T-helper 1 cell treated with Interleukin-12 subunit alpha and Interleukin-12 subunit beta and Interleukin-4 antibody, amounts not matched to agents 30 μg/mL and 1 μg/mL, for 36 hours (primary cell): Measurements from ENCODE around the gene ZNF83.
"Not testable (repeated sequence)": the region's sequence is repeated elsewhere in the genome, so short reads cannot be mapped to it uniquely, and the experiment has no call there.

Source experiments
- H3K27ac Mint-ChIP-seq: one replicate; pipeline ENCODE4 v1.8.0; 2021; ENCODE audit warnings: mild to moderate bottlenecking, mixed read lengths
- H3K27me3 Mint-ChIP-seq: one replicate; pipeline ENCODE4 v1.8.0; 2021; ENCODE audit warnings: low read depth, mixed read lengths
- H3K36me3 Mint-ChIP-seq: one replicate; pipeline ENCODE4 v1.8.0; 2021; ENCODE audit warnings: low read depth, mixed read lengths
- H3K4me1 Mint-ChIP-seq: one replicate; pipeline ENCODE4 v1.8.0; 2021; ENCODE audit warnings: low read depth, mixed read lengths
- H3K4me3 Mint-ChIP-seq: one replicate; pipeline ENCODE4 v1.8.0; 2021; ENCODE audit warnings: mild to moderate bottlenecking, moderate library complexity, mixed read lengths
- H3K9me3 Mint-ChIP-seq: one replicate; pipeline ENCODE4 v1.8.0; 2021; ENCODE audit warnings: mixed read lengths

The ZNF83 gene

DNA sequence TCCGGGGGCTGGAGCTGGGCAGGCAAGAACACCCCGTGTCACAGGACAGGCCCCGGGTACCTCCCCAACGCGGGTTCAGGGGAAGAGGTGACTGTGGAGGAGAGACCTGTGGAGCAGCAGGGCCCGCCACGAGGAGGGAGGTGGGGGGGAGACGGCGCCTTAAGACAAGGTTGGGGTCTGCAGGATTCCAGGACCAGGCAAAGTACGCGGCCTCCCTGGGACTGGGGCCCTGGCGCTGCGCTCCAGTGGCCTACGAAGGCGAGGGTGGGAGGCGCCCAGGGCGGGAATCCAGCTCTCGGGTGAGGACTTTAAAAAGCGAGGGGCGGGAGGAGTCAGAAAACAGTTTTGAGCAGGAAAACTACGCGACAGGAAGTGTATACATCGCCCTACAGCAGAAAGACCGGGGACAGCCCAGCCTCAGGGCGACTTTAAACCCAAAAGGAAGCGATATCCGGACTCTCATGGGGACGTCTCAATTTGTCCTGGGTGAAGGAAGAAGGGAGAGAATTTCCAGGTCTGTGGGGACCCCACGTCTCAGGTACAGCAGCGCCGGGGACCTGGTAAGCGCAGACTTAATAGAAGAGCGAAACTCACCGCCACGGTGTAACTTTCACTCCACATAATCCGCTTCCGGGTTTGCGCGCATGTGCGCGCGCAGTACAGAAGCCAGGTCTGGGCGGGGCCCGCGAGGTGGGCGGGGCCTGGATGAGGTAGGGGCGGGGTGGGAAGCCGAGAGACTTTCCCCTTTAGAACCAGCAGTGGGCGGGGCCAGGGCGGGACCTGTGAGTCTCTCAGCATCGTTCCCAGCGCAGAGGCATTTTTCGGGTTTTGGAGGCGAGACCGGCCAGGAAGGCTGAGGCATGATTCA, at the start of gene ZNF83:
TSS of gene ZNF83 (minus strand) at position 638 of the 868 bp plus-strand sequence.
- Mint-ChIP-seq H3K36me3 (peaks cover 38% of the 10 kb centered on the region), H3K4me1 (peaks cover 7% of the 10 kb centered on the region), H3K27ac (peak within 1 kb of the TSS; percentile 96), H3K9me3 (peaks cover 29% of the 10 kb centered on the region), H3K27me3 (no peaks in the 10 kb centered on the region), H3K4me3 (peak within 1 kb of the TSS; percentile 92)

DNA sequence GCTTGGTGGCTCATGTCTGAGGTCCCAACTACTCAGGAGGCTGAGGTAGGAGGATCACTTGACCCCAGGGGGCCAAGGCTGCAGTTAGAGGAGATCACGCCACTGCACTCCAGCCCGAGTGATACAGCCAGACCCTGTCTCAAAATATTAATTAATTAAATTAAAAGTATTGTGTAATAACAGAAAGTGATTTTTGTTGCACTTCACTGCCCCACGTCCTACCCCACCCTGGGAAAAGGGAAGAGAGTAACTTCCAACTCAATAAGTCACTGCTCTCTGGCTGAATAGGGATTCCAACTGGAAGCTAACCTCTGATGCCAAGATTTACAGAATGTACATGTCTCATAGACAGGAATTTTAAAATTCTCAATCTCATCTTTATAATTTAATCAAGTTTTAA, 49.5 kb upstream of the ZNF83 start:
- Mint-ChIP-seq H3K27ac (no peak overlapping the region), H3K4me1 (peaks cover 23% of the 10 kb centered on the region), H3K36me3 (peaks cover 41% of the 10 kb centered on the region), H3K4me3 (no peak overlapping the region), H3K27me3 (no peaks in the 10 kb centered on the region), H3K9me3 (peaks cover 13% of the 10 kb centered on the region)

DNA sequence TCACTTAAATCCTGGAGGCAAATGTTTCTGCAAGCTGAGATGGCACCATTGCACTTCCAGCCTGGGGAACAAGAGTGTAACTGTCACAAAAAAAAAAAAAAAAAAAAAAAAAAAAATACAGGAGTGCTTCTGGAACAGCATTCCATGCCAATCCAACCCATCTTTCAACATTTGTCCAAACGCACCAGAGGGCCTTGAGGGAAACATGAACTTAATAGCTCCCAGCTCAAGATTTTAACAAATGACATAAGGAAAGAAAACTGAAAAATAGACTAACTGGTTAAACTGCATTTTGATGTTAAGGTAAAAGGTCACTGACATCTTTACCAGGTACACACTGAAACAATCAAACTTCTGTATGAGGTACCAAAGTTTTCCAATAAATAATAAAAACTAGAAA, 47.7 kb upstream of the ZNF83 start:
- no peaks in the 10 kb centered on the region for H3K27me3 Mint-ChIP-seq
- peaks cover 10% of the 10 kb centered on the region for H3K9me3 Mint-ChIP-seq
- H3K27ac Mint-ChIP-seq, result no peak overlapping the region
- no peak overlapping the region for H3K4me3 Mint-ChIP-seq
- peaks cover 44% of the 10 kb centered on the region for H3K36me3 Mint-ChIP-seq
- H3K4me1 Mint-ChIP-seq, result peaks cover 20% of the 10 kb centered on the region

DNA sequence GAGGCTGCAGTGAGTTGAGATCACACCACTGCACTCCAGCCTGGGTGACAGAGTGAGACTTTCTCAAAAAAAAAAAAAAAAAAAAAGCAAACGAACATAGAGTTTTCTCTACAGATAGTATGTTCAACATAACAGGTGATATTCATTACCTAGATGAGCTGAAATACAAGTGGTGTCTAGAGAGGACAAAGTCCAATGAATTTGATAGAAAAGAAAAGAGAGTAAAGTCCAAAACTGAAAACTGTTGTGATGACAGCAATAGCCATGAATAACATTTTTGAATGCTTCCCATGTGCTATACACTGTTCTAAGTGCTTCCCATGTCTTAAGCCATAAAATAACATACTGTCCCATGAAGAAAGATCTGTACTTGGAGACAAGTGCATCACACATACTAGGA, 43.1 kb upstream of the ZNF83 start:
- not testable (repeated sequence) for H3K27ac Mint-ChIP-seq, H3K4me3 Mint-ChIP-seq, H3K27me3 Mint-ChIP-seq, H3K4me1 Mint-ChIP-seq
- Mint-ChIP-seq H3K9me3 (peaks cover 22% of the 10 kb centered on the region), H3K36me3 (peaks cover 48% of the 10 kb centered on the region)

DNA sequence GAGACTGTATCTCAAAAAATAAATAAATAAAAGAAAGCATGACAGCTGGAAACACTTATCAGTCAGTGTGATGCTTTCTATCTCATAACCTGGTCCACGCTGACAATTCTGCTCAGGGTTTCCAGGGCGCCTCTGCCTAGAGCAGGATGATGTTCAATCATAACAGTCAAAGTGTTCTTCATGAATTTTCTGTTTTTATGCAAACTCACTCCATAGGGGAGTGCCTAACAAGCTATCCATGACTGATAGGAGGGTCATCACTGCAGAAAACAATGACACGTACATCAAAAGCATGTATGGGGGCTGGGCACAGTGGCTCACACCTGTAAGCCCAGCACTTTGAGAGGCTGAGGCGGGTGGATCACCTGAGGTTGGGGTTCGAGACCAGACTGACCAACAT, 41.4 kb upstream of the ZNF83 start:
- Mint-ChIP-seq H3K27me3 (no peaks in the 10 kb centered on the region), H3K4me3 (no peak overlapping the region), H3K9me3 (peaks cover 25% of the 10 kb centered on the region), H3K27ac (no peak overlapping the region), H3K4me1 (peaks cover 3% of the 10 kb centered on the region), H3K36me3 (peaks cover 52% of the 10 kb centered on the region)

DNA sequence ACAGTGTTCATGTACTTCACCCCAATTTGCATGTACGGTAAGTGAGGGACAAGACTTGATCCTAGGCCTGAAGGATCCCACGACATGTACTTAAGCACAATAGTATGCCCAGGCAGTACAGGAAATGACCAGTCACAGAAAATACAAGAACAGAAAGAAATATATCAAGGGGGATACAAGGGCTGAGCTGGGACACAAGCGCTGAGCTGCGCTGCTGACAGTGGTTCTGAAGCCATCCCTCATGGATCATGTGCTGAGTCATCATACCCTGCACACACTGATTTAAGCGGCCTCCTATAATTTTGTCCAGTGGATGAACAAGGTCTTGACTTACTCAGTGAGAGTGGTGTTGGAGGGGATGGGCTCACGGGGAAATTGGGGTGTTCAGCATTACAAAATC, 37.1 kb upstream of the ZNF83 start:
- H3K4me1 Mint-ChIP-seq, H3K27ac Mint-ChIP-seq: not testable (repeated sequence)
- peaks cover 55% of the 10 kb centered on the region for H3K36me3 Mint-ChIP-seq

DNA sequence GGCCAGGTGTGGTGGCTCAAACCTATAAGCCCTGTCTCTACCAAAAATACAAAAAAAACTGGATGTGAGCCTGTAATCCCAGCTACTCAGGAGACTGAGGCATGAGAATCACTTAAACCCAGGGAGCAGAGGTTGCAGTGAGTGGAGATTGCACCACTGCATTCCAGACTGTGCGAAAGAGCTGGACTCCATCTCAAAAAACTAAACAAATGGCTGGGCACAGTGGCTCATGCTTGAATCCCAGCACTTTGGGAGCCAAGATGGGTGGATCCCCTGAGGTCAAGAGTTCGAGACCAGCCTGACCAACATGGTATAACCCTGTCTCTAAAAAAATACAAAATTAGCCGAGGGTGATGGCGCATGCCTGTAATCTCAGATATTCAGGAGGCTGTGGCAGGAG, 34.9 kb upstream of the ZNF83 start:
- peaks cover 63% of the 10 kb centered on the region for H3K36me3 Mint-ChIP-seq
- H3K27ac Mint-ChIP-seq, result no peak overlapping the region
- H3K4me1 Mint-ChIP-seq, result peaks cover 1% of the 10 kb centered on the region

More for the DNA sequence above, 37.1 kb upstream of the ZNF83 start:
- H3K4me3 Mint-ChIP-seq, H3K27me3 Mint-ChIP-seq: not testable (repeated sequence)
- peaks cover 40% of the 10 kb centered on the region for H3K9me3 Mint-ChIP-seq

DNA sequence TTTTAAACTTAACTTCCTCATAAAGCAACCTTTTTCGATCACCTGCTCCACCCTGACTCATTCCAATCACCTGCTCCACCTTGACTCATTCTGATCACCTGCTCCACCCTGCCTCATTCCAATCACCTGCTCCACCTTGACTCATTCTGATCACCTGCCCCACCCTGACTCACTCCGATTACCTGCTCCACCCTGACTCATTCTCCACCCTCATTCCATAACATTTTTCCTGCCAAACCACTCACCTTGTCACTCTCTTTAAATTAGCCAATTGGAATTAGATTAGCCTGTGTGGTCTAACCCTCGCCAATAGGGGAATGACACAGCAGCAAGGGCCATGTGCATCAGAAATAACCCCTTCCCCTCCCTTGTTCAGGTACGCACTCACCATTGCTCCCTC, 31.9 kb upstream of the ZNF83 start:
- Mint-ChIP-seq H3K9me3 (peaks cover 41% of the 10 kb centered on the region), H3K36me3 (peaks cover 65% of the 10 kb centered on the region), H3K4me1 (peaks cover 1% of the 10 kb centered on the region), H3K4me3 (no peak overlapping the region), H3K27ac (no peak overlapping the region), H3K27me3 (no peaks in the 10 kb centered on the region)

More for the DNA sequence above, 34.9 kb upstream of the ZNF83 start:
- no peak overlapping the region for H3K4me3 Mint-ChIP-seq
- H3K9me3 Mint-ChIP-seq, result peaks cover 40% of the 10 kb centered on the region
- H3K27me3 Mint-ChIP-seq, result no peaks in the 10 kb centered on the region

DNA sequence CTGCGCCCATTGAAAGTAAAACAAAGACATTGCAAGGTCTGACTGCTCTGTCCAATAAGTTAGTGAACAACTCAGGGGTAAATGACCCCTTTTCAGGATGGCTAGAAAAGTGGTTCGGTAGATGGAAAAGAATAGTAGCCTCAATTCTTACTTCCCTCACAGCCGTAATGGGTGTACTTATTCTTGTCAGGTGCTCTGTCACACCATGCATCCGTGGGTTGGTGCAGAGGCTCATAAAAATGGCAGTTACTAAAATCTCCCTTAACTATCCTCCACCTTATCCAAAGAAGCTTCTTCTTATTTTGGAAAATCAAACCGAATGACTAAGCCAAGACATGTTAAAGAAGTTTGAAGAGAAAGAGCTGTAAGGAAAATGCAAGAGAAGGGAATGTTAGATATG, 31.4 kb upstream of the ZNF83 start:
- peaks cover 38% of the 10 kb centered on the region for H3K9me3 Mint-ChIP-seq
- H3K4me3 Mint-ChIP-seq, result no peak overlapping the region
- no peaks in the 10 kb centered on the region for H3K4me1 Mint-ChIP-seq
- no peaks in the 10 kb centered on the region for H3K27me3 Mint-ChIP-seq
- H3K36me3 Mint-ChIP-seq, result peaks cover 61% of the 10 kb centered on the region
- H3K27ac Mint-ChIP-seq, result no peak overlapping the region

DNA sequence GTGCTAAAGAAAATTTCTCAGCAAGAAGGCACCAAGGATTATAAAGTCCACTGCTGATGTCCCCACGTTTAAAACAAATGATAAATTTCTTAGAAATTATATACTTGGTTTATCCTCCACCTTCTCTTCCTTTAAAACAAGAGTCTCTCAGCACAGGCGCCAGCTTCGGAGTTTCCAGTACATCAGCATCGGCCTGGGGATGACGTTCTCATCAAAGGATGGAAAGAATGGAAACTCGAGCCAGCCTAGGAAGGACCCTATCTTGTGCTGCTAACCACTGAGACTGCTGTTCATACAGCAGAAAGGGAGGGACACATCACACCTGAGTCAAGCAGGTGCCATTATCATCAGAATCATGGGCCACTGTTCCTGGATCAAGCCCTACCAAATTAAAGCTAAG, 29.8 kb upstream of the ZNF83 start:
- no peaks in the 10 kb centered on the region for H3K4me1 Mint-ChIP-seq
- peaks cover 61% of the 10 kb centered on the region for H3K36me3 Mint-ChIP-seq
- no peak overlapping the region for H3K4me3 Mint-ChIP-seq
- no peaks in the 10 kb centered on the region for H3K27me3 Mint-ChIP-seq
- peaks cover 35% of the 10 kb centered on the region for H3K9me3 Mint-ChIP-seq
- no peak overlapping the region for H3K27ac Mint-ChIP-seq

DNA sequence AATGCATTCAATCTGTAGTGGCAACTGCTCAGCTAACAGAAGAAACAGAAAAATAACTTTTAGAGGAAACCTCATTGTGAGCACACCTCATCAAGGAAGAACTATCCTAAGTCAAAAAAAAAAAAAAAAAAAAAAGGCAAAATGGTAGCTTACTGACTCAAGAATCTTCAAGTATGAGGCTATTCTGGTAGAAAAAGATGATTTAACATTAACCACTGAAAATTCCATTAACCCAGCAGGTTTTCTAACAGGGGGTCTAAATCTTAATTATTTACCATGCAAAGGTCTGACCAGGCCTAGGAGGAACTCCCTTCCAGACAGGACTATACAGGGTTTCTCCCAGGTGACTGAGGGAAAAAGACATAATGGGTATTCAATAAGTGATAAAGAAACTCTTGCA, 28.4 kb upstream of the ZNF83 start:
- H3K4me1 Mint-ChIP-seq, result no peaks in the 10 kb centered on the region
- peaks cover 66% of the 10 kb centered on the region for H3K36me3 Mint-ChIP-seq
- no peak overlapping the region for H3K4me3 Mint-ChIP-seq
- H3K27ac Mint-ChIP-seq, result no peak overlapping the region
- H3K9me3 Mint-ChIP-seq, result peaks cover 34% of the 10 kb centered on the region
- H3K27me3 Mint-ChIP-seq, result no peaks in the 10 kb centered on the region

DNA sequence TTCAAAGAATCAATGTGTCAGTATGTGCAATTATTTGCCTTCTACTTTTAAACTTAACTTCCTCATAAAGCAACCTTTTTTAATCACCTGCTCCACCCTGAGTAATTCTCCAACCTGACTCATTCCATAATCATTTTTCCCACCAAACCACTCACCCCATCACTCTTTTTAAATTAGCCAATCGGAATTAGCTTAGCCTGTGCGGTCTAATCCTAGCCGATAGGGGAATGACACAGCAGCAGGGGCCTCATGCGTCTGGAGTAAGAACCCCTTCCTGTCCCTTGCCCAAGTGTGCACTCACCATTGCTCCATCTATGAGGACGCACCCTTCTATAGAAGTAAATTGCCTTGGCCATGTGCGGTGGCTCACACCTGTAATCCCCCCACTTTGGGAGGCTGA, 27.4 kb upstream of the ZNF83 start:
- Mint-ChIP-seq H3K4me1 (no peaks in the 10 kb centered on the region), H3K36me3 (peaks cover 68% of the 10 kb centered on the region), H3K27me3 (no peaks in the 10 kb centered on the region), H3K27ac (no peak overlapping the region), H3K4me3 (no peak overlapping the region), H3K9me3 (peaks cover 41% of the 10 kb centered on the region)

DNA sequence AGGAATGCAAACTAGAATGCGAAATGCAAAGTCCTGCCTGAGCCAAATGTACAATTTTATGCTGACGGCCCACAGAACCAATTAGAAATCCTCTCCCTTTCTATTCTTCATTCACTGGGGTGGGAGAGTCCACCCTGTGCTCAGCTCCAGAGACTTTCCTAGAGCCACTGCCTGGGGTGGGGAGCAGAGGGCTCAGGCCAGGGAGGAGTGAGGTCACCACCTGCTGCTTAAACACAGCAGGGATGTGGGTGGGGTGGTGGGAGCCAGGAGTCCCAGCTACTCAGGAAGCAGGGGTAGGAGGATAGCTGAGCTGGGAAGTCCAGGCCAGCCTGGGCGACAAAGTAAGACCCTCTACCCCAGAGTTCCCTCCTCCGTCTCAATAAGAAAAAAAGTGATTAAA, 26.9 kb upstream of the ZNF83 start:
- H3K9me3 Mint-ChIP-seq, result peaks cover 40% of the 10 kb centered on the region
- H3K36me3 Mint-ChIP-seq, result peaks cover 69% of the 10 kb centered on the region
- no peak overlapping the region for H3K4me3 Mint-ChIP-seq
- no peak overlapping the region for H3K27ac Mint-ChIP-seq
- H3K4me1 Mint-ChIP-seq, result no peaks in the 10 kb centered on the region
- H3K27me3 Mint-ChIP-seq, result no peaks in the 10 kb centered on the region

DNA sequence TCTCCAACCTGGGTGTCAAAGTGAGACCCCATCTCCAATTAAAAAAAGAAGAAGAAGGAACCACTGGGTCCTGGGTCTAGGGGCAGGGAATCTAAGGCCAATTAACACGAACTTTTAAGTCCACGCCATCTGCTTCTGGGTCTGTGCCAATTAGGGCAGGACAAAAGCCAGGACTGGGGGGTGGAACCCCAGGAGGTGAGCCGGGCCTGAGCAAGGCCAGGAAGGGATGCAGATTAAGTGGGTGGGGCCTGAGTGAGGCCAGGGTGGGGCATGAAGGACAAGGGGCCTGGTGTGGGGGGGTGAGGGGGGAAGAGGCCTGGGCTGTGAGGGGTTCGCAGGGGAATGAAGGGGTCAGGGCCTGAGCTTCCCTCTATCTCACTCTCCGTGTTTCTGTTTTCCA, 26.3 kb upstream of the ZNF83 start:
- Mint-ChIP-seq H3K27ac (no peak overlapping the region), H3K27me3 (no peaks in the 10 kb centered on the region), H3K4me1 (no peaks in the 10 kb centered on the region), H3K9me3 (peaks cover 43% of the 10 kb centered on the region), H3K36me3 (peaks cover 71% of the 10 kb centered on the region), H3K4me3 (no peak overlapping the region)

DNA sequence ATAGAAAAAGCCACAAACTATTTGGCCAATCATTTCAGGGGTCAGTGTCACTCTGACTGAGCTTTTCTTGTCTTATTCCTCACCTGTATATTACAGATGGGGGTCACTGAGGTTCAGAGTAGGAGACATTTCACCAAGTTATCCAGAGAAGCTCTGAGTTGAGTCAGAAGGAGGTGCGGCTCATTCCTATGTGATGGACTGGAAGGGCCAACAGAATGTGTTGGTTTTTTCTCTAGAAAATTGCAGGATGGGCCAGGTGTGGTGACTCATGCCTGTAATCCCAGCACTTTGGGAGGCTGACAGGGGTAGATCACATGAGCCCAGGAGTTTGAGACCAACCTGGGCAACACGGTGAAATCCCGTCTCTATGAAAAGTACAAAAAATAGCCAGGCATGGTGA, 24.5 kb upstream of the ZNF83 start:
- H3K27me3 Mint-ChIP-seq, result no peaks in the 10 kb centered on the region
- no peaks in the 10 kb centered on the region for H3K4me1 Mint-ChIP-seq
- H3K4me3 Mint-ChIP-seq, result no peak overlapping the region
- peaks cover 77% of the 10 kb centered on the region for H3K36me3 Mint-ChIP-seq
- H3K27ac Mint-ChIP-seq, result no peak overlapping the region
- H3K9me3 Mint-ChIP-seq, result peaks cover 59% of the 10 kb centered on the region
